ENCODE data around the gene PGM5. TPM values are rescaled to one million over a fixed set of nuclear protein-coding genes. Genes with fewer than 3 reads are reported as not detected.

PGM5 gene
- total and polyA plus RNA-seq, 4 donors: 4.3 to 51.7 (median 12.0) TPM

DNA sequence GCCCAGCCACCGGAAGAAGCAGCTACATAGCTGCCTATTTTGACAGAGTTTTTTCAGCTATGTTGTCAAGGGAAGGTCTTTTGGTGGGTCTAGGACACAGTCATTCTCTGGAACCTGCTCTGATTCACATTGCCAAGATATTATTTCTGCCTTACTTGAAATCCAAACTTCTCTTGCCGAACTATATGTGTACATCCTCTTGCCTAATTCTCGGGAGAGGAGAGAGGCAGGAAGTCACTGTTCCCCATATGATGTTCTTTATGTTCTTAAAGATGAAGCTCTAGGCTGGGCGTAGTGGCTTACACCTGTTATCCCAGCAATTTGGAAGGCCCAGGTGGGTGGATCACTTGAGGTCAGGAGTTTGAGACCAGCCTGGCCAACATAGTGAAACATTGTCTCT lies 175.7 kb downstream of the PGM5 start:
- DNase-seq (no peak), ATAC-seq (ENCODE audit: insufficient read depth, low FRiP score) (no peak)
- no peak overlapping the region for H3K9ac ChIP-seq (ENCODE audit: insufficient read depth in 1 of 2, low read length in 2 of 2)
- peaks cover 0 to 1% (median 0%) of the 10 kb centered on the region in 4 donors for H3K9me3 ChIP-seq (ENCODE audit: control insufficient read depth in 4 of 4, insufficient read depth in 3 of 4, low read length in 3 of 4)
- WGBS, 2 donors: 51 to 76% methylated on average over 4 of the region's 4 CpGs
- peaks cover 0 to 30% (median 3%) of the 10 kb centered on the region in 4 donors for H3K36me3 ChIP-seq (ENCODE audit: control insufficient read depth in 4 of 4, insufficient read depth in 4 of 4, low read length in 4 of 4)
- TF ChIP-seq, protein P1, sequence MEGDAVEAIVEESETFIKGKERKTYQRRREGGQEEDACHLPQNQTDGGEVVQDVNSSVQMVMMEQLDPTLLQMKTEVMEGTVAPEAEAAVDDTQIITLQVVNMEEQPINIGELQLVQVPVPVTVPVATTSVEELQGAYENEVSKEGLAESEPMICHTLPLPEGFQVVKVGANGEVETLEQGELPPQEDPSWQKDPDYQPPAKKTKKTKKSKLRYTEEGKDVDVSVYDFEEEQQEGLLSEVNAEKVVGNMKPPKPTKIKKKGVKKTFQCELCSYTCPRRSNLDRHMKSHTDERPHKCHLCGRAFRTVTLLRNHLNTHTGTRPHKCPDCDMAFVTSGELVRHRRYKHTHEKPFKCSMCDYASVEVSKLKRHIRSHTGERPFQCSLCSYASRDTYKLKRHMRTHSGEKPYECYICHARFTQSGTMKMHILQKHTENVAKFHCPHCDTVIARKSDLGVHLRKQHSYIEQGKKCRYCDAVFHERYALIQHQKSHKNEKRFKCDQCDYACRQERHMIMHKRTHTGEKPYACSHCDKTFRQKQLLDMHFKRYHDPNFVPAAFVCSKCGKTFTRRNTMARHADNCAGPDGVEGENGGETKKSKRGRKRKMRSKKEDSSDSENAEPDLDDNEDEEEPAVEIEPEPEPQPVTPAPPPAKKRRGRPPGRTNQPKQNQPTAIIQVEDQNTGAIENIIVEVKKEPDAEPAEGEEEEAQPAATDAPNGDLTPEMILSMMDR (IDR thresholded peaks at IDR 0.05; ENCODE audit: control extremely low read depth, extremely low read depth): no peak
- H3K4me1 ChIP-seq (ENCODE audit: control insufficient read depth in 5 of 5, insufficient read depth in 5 of 5, low read length in 5 of 5): peaks cover 0 to 12% (median 2%) of the 10 kb centered on the region in 5 donors
- no peaks in the 10 kb centered on the region for H3K27me3 ChIP-seq (ENCODE audit: control insufficient read depth in 3 of 3, insufficient read depth in 3 of 3, low read length in 2 of 3)
- H3K27ac ChIP-seq (ENCODE audit: low read depth in 1 of 2, low read length in 1 of 2): peak overlapping the region in 1 of 2 donors; percentile 14
- no peak overlapping the region for H3K4me3 ChIP-seq

DNA sequence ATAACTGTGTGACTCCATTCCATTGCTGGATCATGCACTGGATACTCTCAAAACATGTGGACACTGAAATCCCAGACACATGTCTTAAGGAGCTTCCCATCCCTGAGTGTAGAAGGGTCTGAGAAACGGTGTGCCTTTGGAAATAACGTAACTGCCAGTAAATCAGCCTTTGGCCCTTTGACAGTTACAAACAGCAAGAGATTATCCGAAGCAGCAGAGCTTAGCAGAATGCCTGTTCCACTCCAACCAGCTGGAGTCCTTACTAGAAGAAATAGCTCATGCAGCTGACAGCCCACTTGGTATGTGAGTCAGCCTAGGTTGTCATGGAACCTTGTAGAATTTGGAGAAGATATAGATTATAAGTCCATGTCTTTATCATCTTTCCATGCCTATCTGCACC lies 177.3 kb downstream of the PGM5 start:
- peak overlapping the region in 1 of 2 donors; percentile 51 for H3K27ac ChIP-seq (ENCODE audit: low read depth in 1 of 2, low read length in 1 of 2)
- no peak for DNase-seq

DNA sequence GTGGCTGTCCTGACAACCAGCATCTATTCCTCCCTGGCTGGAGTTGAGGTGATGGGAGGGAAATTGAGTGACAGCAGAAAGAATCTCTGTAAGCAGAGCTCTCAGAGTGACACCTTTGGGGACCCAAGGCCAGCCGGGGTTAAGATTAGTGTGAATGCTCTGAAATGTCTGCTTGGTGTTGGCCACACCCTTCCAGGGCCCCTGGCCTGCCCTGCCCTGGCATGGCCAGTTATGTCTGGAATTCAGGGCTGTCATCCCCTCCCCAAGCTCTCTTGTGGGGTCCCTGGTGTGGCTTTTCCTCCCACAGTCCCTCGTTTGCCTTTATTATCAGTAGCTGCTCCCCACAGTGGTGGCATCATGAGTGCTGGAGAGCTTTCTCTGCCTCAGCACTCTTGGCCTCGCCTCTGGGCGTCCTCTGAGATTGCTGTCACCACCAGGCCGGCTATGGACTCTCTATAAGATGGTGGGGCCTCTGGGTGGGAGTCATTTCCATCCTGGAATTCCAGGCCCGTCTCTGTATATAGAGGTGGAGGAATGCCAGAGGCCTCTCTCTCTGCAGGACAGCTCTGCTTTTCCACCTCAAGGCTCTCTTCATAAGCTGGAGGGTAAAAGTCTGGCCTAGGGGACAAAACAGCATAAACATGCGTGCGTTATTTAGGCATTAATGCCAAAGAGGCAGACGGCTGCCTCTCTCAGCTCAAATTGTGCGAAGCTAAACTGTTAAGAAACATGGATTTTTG lies 180.6 kb downstream of the PGM5 start:
- peak overlapping the region; percentile 0 to 78 for H3K27ac ChIP-seq (ENCODE audit: low read depth in 1 of 2, low read length in 1 of 2)
- no peak for ATAC-seq (ENCODE audit: insufficient read depth, low FRiP score)

More for the DNA sequence above, 177.3 kb downstream of the PGM5 start:
- no peak overlapping the region for H3K4me3 ChIP-seq
- peaks cover 0 to 28% (median 3%) of the 10 kb centered on the region in 4 donors for H3K36me3 ChIP-seq (ENCODE audit: control insufficient read depth in 4 of 4, insufficient read depth in 4 of 4, low read length in 4 of 4)
- H3K27me3 ChIP-seq (ENCODE audit: control insufficient read depth in 3 of 3, insufficient read depth in 3 of 3, low read length in 2 of 3): no peaks in the 10 kb centered on the region
- H3K9ac ChIP-seq (ENCODE audit: insufficient read depth in 1 of 2, low read length in 2 of 2): no peak overlapping the region
- no peak for ATAC-seq (ENCODE audit: insufficient read depth, low FRiP score)
- WGBS, 2 donors: 76 to 91% methylated on average over 3 of the region's 3 CpGs
- H3K4me1 ChIP-seq (ENCODE audit: control insufficient read depth in 5 of 5, insufficient read depth in 5 of 5, low read length in 5 of 5): peaks cover 0 to 24% (median 10%) of the 10 kb centered on the region in 5 donors
- H3K9me3 ChIP-seq (ENCODE audit: control insufficient read depth in 4 of 4, insufficient read depth in 3 of 4, low read length in 3 of 4): peaks cover 0 to 1% (median 0%) of the 10 kb centered on the region in 4 donors
- TF ChIP-seq, protein P1 (IDR thresholded peaks at IDR 0.05; ENCODE audit: control extremely low read depth, extremely low read depth): no peak

More for the DNA sequence above, 180.6 kb downstream of the PGM5 start:
- no peak overlapping the region for H3K9ac ChIP-seq (ENCODE audit: insufficient read depth in 1 of 2, low read length in 2 of 2)
- H3K9me3 ChIP-seq (ENCODE audit: control insufficient read depth in 4 of 4, insufficient read depth in 3 of 4, low read length in 3 of 4): peaks cover 0 to 4% (median 0%) of the 10 kb centered on the region in 4 donors
- H3K36me3 ChIP-seq (ENCODE audit: control insufficient read depth in 4 of 4, insufficient read depth in 4 of 4, low read length in 4 of 4): peaks cover 0 to 8% (median 3%) of the 10 kb centered on the region in 4 donors
- peaks cover 3 to 34% (median 13%) of the 10 kb centered on the region in 5 donors for H3K4me1 ChIP-seq (ENCODE audit: control insufficient read depth in 5 of 5, insufficient read depth in 5 of 5, low read length in 5 of 5)
- no peaks in the 10 kb centered on the region for H3K27me3 ChIP-seq (ENCODE audit: control insufficient read depth in 3 of 3, insufficient read depth in 3 of 3, low read length in 2 of 3)
- TF ChIP-seq, protein P1 (IDR thresholded peaks at IDR 0.05; ENCODE audit: control extremely low read depth, extremely low read depth): no peak
- H3K4me3 ChIP-seq: no peak overlapping the region
- DNase-seq: peak in 2 of 3 donors; percentile 63 to 68
- WGBS, 2 donors: 74 to 82% methylated on average over 10 of the region's 10 CpGs

All from lung (tissue), 12 donors.